Fibroblast of the aortic adventitia (primary cell): ENCODE data around the gene TOMM70. TPM values are rescaled to one million over a fixed set of nuclear protein-coding genes. Genes with fewer than 3 reads are reported as not detected.
"Not testable (repeated sequence)": the region's sequence is repeated elsewhere in the genome, so short reads cannot be mapped to it uniquely, and the experiment has no call there.

ENCODE experiments used
- DNase-seq: peaks from one replicate; pipeline ENCODE4 v3.0.0-alpha.2; 2010; ENCODE audit warnings: low read depth
- H3K4me3 ChIP-seq: 2 replicates; pipeline ENCODE4 v1.5.1; 2011; ENCODE audit warnings: low read depth, mild to moderate bottlenecking, control low read depth, low read length, moderate library complexity
- CTCF ChIP-seq: IDR thresholded peaks from 2 replicates; pipeline ENCODE4 v1.5.1; 2011; ENCODE audit warnings: mild to moderate bottlenecking, low read length, control low read depth, inconsistent platforms; ENCODE audit not compliant: insufficient read depth
- total RNA-seq: library from RNA; depleted of rRNA; stranded (reverse); fragments of >200 nt; gene quantifications from 2 replicates; pipeline ENCODE4 v1.2.3, GENCODE V29; 2012; ENCODE audit warnings: low replicate concordance

Gene TOMM70
- total RNA-seq, 1 donor = 62.0 TPM

DNA sequence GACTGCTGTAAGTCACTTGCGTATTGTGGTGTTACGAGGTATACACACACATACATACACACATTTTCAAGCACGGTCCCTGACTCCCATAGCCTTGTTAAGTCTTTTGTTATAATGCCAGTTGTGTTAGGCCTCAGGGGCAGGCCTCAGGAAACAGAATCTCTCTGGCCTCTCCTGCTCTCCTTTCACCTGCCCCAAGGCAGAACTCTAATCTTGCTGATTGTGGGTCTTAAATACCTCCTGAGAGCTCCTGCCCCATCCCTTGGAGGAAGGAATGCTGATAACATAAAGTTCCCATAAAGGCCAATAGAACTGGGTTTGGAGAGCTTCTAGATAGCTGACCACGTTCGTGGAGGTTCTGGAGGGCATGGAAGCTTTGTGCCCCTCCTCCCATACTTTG, 70.2 kb downstream of the TOMM70 start:
- no peak overlapping the region for H3K4me3 ChIP-seq
- TF ChIP-seq CTCF = no peak
- DNase-seq = no peak

GRCh38 chr3:100329800-100330489, 70.9 kb downstream of the TOMM70 start:
- no peak for DNase-seq
- H3K4me3 ChIP-seq = no peak overlapping the region
- TF ChIP-seq CTCF = no peak

DNA sequence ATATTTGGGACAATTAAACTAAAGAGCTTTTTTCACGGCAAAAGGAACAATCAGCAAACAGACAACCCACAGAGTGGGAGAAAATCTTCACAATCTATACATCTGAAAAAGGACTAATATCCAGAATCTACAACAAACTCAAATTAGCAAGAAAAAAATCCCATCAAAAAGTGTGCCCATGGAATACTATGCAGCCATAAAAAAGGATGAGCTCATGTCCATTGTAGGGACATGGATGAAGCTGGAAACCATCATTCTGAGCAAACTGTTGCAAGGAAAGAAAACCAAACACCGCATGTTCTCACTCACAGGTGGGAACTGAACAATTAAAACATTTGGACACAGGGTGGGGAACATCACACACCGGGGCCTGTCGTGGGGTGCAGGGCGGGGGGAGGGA, 73.5 kb downstream of the TOMM70 start:
- H3K4me3 ChIP-seq, DNase-seq: not testable (repeated sequence)

- no peak overlapping the region for H3K4me3 ChIP-seq
- DNase-seq = no peak
- TF ChIP-seq CTCF = no peak
Measured at GRCh38 chr3:100325827-100326226, 75.1 kb downstream of the TOMM70 start.

DNA sequence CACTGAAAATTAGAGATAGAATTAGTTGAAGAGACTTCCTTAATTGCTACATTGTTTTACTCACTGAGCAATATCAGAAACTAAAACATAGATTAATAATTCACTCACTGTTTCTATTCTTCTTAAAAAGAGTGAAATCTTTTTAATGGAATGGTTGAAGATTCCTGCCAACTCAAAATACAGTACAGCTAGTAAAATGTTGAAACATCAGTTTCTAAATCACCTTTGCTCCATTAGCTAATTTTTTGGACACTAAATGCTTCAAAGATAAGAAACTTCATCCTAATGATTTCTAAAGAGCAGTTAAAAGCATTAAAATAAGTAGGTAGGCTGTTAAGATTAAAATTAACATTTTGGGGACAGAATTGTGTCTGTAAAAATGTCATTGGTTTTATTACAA, 76.8 kb downstream of the TOMM70 start:
- no peak for DNase-seq
- H3K4me3 ChIP-seq = no peak overlapping the region
- TF ChIP-seq CTCF = no peak

- H3K4me3 ChIP-seq = no peak overlapping the region
- TF ChIP-seq CTCF = no peak
- DNase-seq = no peak
Measured at GRCh38 chr3:100319951-100320350, 80.9 kb downstream of the TOMM70 start.

DNA sequence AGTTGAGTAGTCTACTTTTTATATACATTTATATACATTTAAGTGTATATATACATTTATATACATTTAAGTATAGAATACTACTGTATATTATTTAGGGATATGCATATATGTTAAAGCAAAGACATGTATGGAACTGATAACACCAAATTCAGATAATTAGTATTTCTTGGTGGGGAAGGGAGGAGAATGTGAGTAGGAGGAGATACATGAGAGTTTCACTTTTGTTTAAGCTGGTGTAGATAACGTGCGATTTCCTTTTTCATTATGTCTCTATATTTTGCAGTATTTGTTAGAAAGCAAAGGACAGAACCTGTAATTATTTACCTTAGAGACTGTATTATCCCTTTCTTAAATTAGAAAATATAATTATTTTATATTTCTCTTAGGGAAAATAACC, 83.0 kb downstream of the TOMM70 start:
- TF ChIP-seq CTCF = no peak
- DNase-seq = no peak
- no peak overlapping the region for H3K4me3 ChIP-seq
